Prostate gland (tissue), 2 donors: ENCODE data around the gene HBB. TPM values are rescaled to one million over a fixed set of nuclear protein-coding genes. Genes with fewer than 3 reads are reported as not detected.

Experiments used
- DNase-seq: peaks from one replicate; pipeline ENCODE4 v3.0.0-alpha.2; 2019; ENCODE audit warnings: low spot score
- H3K27ac ChIP-seq, 2 donors: fragments of 200-600 bp; sonication (generic); 2 replicates each; pipeline ENCODE4 v1.5.1; 2017 to 2019
- H3K27me3 ChIP-seq: fragments of 200-600 bp; sonication (generic); replicated peaks from 2 replicates; pipeline ENCODE4 v1.5.1; 2019; ENCODE audit not compliant: insufficient read depth
- H3K36me3 ChIP-seq, 2 donors: fragments of 200-600 bp; sonication (generic); 1 replicate in 1 of 2; 2 replicates in 1 of 2; pipeline versions ENCODE4 v1.5.1 to v1.8.1; 2017 to 2019
- H3K4me1 ChIP-seq: fragments of 200-600 bp; sonication (generic); replicated peaks from 2 replicates; pipeline ENCODE4 v1.5.1; 2019
- H3K4me3 ChIP-seq, 2 donors: fragments of 200-600 bp; sonication (generic); 2 replicates each; pipeline ENCODE4 v1.5.1; 2017 to 2019
- H3K9me3 ChIP-seq: fragments of 200-600 bp; sonication (generic); 2 replicates; pipeline ENCODE4 v1.5.1; 2017
- POLR2A ChIP-seq: fragments of 450-650 bp; IDR thresholded peaks from one replicate; pipeline ENCODE4 v1.6.1; 2016; ENCODE audit warnings: antibody characterized with exemption, mild to moderate bottlenecking
- POLR2AphosphoS5 ChIP-seq: sonication (generic); formaldehyde crosslinking; IDR thresholded peaks from one replicate; pipeline ENCODE4 v1.6.1; 2017; ENCODE audit warnings: antibody characterized with exemption
- WGBS: methylation state at CpG from one replicate; pipeline ENCODE4 v1.1.5; 2018; 5-methylcytosine and 5-hydroxymethylcytosine counted together
- intact Hi-C: fragments of 100-400 bp; cut with DNase I; formaldehyde crosslinking; loops from one replicate; pipeline ENCODE4 v1.14.2; 2022
- total RNA-seq, 2 donors: library from RNA; depleted of rRNA; stranded (reverse); fragments of >200 nt; gene quantifications; one replicate each; pipeline ENCODE4 v1.1.0, GENCODE V29; 2016
- TF ChIP-seq, protein P1 (sequence below), 4 experiments: fragments of 200-600 bp in 2 of 4; fragments of 450-650 bp in 2 of 4; sonication (generic) in 2 of 4; IDR thresholded peaks; 1 replicate in 3 of 4; 2 replicates in 1 of 4; pipeline ENCODE4 v1.5.1; 2016 to 2019; ENCODE audit warnings: antibody characterized with exemption in 4 of 4, mild to moderate bottlenecking in 2 of 4, moderate library complexity in 2 of 4

Gene HBB
- total RNA-seq, 2 donors from 2014 or later: 9.5 to 15.7 TPM

- WGBS: 69% methylated on average over 6 of the region's 6 CpGs
- H3K4me1 ChIP-seq: no peaks in the 10 kb centered on the region
- intact Hi-C loops: no loop called here
- no peak overlapping the region for H3K27ac ChIP-seq
- no peaks in the 10 kb centered on the region for H3K36me3 ChIP-seq
- no peaks in the 10 kb centered on the region for H3K9me3 ChIP-seq
- TF ChIP-seq POLR2AphosphoS5 (no peak), POLR2A (no peak)
- TF ChIP-seq, protein P1, sequence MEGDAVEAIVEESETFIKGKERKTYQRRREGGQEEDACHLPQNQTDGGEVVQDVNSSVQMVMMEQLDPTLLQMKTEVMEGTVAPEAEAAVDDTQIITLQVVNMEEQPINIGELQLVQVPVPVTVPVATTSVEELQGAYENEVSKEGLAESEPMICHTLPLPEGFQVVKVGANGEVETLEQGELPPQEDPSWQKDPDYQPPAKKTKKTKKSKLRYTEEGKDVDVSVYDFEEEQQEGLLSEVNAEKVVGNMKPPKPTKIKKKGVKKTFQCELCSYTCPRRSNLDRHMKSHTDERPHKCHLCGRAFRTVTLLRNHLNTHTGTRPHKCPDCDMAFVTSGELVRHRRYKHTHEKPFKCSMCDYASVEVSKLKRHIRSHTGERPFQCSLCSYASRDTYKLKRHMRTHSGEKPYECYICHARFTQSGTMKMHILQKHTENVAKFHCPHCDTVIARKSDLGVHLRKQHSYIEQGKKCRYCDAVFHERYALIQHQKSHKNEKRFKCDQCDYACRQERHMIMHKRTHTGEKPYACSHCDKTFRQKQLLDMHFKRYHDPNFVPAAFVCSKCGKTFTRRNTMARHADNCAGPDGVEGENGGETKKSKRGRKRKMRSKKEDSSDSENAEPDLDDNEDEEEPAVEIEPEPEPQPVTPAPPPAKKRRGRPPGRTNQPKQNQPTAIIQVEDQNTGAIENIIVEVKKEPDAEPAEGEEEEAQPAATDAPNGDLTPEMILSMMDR (IDR thresholded peaks at IDR 0.05): no peak
- H3K4me3 ChIP-seq: no peak overlapping the region
- no peaks in the 10 kb centered on the region for H3K27me3 ChIP-seq
- no peak for DNase-seq
Observed at GRCh38 chr11:5224538-5225479, 2.1 kb downstream of the HBB start.

DNA sequence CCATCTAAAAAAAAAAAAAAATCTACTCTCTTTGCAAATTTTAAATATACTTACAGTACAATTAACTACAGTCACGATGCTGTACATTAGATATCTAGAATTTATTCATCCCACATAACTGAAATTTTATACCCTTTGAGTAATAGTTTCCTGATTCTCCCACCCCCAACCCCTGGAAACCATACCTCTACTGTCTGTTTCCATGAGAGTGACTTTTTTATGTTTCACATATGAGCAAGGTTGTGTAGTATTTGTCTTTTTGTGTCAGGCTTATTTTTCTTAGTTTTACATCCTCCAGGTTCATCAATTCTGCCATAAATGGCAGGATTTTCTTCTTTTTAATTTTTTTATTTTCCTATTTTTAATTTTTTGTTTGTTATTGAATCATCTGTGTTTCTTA lies 3.2 kb downstream of the HBB start:
- no peaks in the 10 kb centered on the region for H3K27me3 ChIP-seq
- DNase-seq: no peak
- intact Hi-C loops: no loop called here
- WGBS: 84% methylated on average over 1 of the region's 1 CpG
- H3K27ac ChIP-seq: no peak overlapping the region
- no peaks in the 10 kb centered on the region for H3K9me3 ChIP-seq
- no peak overlapping the region for H3K4me3 ChIP-seq
- TF ChIP-seq POLR2AphosphoS5 (no peak), POLR2A (no peak)
- TF ChIP-seq, protein P1 (IDR thresholded peaks at IDR 0.05): no peak
- no peaks in the 10 kb centered on the region for H3K36me3 ChIP-seq
- no peaks in the 10 kb centered on the region for H3K4me1 ChIP-seq

DNA sequence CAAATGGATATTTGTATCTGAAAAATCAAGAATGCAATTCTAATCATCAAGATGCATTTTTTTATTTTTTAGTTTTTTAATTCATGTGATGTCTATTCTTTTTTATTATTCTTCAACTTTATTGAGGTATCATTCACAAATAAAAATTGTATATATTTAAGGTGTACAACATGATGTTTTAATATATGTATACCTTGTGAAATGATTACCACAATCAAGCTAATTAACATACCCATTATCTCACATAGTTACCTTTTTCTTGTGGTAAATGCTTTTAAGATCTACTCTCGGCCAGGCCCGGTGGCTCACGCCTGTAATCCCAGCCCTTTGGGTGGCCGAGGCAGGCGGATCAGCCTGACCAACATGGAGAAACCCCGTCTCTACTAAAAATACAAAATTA lies 3.7 kb downstream of the HBB start:
- no peak for DNase-seq
- intact Hi-C loops: no loop called here
- Histone ChIP-seq H3K36me3 (no peaks in the 10 kb centered on the region), H3K4me3 (no peak overlapping the region), H3K4me1 (no peaks in the 10 kb centered on the region), H3K27ac (no peak overlapping the region), H3K9me3 (no peaks in the 10 kb centered on the region), H3K27me3 (no peaks in the 10 kb centered on the region)
- TF ChIP-seq POLR2A (no peak), POLR2AphosphoS5 (no peak)
- TF ChIP-seq, protein P1 (IDR thresholded peaks at IDR 0.05): no peak
- WGBS: 92% methylated on average over 6 of the region's 6 CpGs

DNA sequence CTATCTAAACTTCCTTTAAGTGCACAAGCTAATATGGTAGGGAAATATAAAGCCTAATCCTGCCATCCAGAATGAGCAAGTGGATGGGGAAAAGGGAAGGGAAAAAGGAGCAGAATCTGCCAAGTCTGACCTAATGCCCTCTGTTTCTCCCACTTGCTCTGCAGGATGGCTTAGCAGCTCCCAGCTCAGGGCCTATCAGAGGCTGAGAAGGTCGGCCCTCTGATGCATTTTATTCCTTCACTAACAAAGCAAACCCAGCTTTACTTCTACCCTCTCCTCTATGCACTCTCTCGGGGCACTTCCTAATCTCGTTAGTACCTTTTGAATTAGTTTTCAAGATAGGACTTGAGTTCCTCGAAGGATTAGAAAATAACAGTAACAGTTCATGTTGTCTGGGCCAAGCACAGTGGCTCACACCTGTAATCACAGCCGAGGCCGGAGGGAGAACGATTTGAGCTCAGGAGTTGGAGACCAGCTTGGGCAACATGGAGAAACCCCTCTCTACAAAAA lies 16.4 kb downstream of the HBB start:
- Histone ChIP-seq H3K27me3 (no peaks in the 10 kb centered on the region), H3K4me1 (no peaks in the 10 kb centered on the region), H3K36me3 (no peaks in the 10 kb centered on the region), H3K27ac (no peak overlapping the region), H3K4me3 (no peak overlapping the region), H3K9me3 (no peaks in the 10 kb centered on the region)
- no peak for DNase-seq
- TF ChIP-seq POLR2A: no peak
- TF ChIP-seq, protein P1 (IDR thresholded peaks at IDR 0.05): no peak
- no peak for TF ChIP-seq POLR2AphosphoS5
- intact Hi-C loops: no loop called here
- 54% methylated on average over 7 of the region's 7 CpGs for WGBS

- no peak for DNase-seq
- whole genome bisulfite sequencing: 14% methylated on average over 1 of the region's 1 CpG
- intact Hi-C loops: no loop called here
Observed at GRCh38 chr11:5204787-5205186, 22.1 kb downstream of the HBB start.

More at GRCh38 chr11:5204787-5205186, 22.1 kb downstream of the HBB start:
- Histone ChIP-seq H3K4me3 (no peak overlapping the region), H3K27ac (no peak overlapping the region), H3K27me3 (no peaks in the 10 kb centered on the region), H3K4me1 (no peaks in the 10 kb centered on the region), H3K36me3 (no peaks in the 10 kb centered on the region), H3K9me3 (no peaks in the 10 kb centered on the region)
- TF ChIP-seq, protein P1 (IDR thresholded peaks at IDR 0.05): peak in 3 of 4 experiments; percentile 32 to 40 (median 33)
- no peak for TF ChIP-seq POLR2AphosphoS5
- TF ChIP-seq POLR2A: no peak
